Embryonic facial prominence (tissue), 1 donor: Measurements from ENCODE around the gene RNF114.

Source experiments
- DNase-seq: peaks from one replicate; pipeline ENCODE4 v3.0.0-alpha.2; 2016; ENCODE audit errors: extremely low spot score

Gene RNF114

DNA sequence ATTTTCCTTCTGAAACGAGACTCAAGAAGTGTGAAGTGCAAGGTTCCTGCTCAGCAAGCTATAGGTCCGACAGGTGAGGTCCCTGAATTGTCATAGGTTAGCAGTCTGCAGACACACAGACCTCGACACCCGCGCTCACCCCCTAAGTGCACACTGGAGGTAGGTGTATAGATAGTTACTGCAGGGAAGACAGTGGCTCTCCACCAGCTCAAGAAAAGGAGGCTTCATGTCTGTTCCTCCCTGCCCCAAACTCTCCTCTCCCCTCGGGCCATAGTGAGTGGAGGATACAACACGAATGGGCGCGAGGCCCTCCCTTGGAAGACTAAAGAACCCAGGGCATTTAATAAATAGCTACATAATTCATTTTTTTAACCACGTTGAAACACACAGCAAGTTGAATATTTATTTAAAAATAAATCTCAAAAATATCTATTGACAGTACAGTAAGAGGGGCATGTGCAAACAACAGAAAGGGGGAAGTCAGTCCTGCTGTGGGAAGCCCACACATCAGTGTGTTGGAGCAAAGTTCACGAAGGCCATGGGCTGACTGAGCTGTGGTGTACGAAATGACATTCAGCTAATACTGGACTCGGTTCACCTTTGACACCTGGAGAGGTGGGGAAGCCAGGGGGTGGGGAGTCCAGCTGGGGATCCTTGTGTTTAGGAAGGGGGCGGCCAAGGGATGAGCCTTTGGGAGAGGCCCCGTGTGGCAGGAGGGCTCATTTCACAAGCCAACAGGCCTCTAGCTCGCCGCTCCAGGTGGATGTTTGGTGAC is 31.6 kb upstream of the RNF114 start:
- DNase-seq: no peak

DNA sequence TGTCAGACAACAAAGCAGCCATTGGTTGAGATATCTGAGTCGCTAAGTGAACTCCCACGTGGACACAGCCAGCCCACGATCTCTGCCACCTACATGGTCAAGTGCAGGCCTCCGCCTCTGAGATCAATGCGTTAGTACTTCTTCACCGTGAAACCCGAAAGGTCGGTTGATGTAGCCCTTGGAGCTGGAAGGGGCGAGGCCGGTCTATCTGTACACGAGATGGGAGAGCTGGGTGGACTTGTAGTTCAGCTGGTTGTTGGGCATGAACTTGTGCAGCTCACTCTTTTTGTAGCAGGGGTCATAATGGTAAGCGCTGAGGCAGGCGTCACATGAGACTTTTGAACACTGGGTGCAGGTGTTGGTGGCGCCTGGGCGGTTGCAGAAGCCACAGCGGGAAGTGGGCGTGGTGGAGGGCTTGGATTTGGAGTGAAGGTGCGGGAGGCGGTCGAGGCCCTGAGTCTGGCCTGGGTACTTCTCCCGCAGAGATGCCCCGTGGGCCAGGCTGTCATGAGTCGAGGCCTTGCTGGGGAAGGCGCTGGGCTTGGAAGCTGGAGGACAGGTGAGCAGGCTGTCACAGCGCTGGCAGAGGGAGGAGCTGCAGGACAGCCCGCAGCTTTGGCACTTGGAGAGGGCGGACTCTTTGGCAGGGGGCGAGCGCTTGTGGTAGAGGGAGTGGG is 30.6 kb upstream of the RNF114 start:
- no peak for DNase-seq

DNA sequence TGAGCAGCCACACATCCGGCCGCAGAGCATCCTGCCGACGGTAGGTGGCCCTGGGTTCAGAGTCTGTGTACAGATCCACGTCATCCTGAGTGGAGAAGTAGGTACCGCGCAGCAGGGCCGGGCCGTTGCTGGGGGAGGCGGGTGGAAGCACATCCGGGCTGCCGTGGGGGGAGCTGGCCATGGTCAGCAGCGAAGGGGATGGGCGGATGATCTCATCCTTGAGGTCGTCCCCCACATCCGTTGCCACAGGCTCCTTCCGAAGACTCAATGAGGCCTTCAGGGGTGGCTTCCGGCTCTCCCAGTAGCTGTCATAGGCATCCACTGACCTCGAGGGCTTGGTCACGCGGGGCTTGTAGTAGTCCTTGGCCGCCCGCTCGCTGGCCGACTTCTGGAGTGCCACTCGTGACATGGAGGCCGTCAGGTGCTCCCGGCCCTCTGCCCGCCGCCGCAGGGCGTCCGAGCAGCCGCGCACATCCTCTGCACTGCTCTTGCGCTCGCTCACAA is 30.0 kb upstream of the RNF114 start:
- DNase-seq: no peak

DNA sequence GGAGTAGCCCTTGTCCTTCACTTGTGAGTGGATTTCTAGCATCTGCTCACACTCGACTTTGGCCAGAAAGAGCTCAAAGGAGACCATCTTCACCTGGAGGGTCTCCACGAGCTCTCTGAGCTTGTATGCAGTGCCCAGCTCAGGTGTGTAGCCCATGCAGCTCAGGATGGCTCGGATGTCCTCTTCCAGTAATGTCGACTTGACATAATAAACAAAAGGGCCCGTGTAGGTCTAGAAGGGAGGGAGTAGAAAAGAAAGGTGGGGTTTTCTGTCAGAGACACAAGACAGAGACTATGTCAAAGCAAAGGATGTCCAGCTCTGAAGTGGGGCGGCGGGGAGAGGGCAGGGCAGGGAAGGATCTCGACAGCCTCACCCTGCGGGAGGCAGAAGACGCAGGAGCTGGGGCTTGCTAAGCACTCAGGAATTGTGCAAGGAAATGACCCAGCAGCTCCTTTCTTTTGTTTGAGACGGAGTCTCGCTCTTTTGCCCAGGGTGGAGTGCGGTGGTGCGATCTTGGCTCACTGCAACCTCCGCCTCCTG is 29.5 kb upstream of the RNF114 start:
- no peak for DNase-seq

DNA sequence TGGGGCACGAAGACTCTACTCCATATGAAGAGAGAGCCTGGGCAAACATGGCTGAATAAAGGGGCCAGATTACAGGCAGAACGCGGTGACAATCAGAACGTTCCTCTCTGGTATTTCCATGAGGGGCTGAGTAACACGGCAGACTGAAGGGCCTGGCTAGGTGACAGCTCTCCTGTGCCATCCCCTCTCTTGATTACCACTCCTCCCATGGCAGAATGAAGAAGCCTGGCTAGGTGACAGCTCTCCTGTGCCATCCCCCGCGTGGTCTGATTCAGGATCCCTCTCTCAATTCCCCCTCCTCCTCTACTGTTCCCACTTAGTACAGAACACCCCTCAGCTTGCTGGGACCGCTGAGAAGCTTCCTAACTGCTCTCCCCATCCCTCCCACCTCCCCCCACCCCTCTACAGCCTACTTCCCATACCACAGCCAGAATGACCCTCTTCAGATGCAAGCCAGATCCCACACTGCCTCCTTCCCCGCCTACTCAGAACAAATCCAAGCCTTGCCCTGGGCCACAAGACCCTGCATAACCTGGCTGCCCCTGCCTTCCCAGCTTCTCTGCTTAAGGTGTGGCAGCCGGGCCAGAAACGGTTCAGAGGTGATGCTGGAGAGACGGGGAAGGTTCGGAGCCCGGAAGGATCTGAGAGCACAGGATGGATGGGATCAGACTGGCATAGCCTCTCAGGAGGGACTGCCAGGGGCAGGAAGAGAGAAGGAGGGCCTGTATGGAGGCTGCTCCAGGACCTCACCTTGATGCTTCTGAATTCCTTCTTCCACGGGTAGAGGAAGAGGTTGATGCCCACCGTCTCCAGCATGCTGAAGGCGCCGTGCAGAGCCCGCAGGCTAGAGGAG is 28.6 kb upstream of the RNF114 start:
- no peak for DNase-seq

DNA sequence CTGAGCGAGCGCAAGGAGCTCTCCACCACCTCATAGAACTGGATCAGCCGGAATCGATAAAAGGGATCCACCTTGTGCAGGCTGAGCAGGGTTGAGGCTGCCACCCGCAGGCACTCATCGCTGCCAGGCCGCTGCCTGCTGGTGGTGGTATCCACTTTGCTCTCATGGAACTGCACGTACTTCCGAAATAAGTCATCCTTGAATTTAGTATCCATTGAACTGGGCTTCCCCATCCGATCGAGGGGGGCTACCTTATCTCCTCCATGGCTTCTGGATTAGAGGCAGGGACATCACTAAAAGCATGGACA is 28.0 kb upstream of the RNF114 start:
- DNase-seq: no peak

DNA sequence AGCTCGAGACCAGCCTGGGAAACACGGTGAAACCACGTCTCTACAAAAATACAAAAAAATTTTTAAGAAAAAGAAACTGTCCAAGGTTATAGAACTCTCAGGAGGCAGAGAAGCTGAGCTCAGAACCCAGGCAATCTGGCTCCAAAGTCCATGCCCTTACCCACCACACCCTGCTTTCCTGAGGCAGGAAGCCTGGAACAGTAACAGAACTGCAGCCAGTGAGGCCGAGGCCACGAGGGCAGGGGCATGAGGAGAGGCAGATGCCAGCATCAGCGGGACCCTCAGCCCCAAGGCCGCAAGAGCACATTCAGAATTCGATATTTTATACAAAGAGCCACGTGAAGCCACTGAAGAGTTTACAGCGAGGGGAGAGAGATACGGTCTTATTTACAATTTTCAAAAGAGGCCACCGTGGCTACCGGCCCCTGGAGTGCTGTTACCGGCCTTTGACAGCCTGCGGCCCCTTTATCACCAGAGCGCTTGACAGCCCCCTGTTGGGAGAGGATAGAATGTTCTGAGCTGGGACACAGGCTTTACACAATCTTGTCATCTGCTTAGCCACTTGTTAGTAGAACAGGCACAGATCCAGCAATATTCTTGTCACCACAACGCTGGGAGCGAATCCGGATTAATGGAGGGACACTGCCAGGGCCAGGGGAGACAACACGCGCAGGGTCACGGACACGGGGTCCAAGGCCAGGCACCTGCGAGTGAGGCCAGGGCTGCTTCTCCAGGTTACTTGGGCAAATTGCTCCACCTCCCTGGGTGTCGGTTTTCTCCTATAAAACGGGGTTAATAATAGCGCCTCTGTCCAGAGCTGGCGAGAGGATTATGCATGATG is 26.5 kb upstream of the RNF114 start:
- no peak for DNase-seq

DNA sequence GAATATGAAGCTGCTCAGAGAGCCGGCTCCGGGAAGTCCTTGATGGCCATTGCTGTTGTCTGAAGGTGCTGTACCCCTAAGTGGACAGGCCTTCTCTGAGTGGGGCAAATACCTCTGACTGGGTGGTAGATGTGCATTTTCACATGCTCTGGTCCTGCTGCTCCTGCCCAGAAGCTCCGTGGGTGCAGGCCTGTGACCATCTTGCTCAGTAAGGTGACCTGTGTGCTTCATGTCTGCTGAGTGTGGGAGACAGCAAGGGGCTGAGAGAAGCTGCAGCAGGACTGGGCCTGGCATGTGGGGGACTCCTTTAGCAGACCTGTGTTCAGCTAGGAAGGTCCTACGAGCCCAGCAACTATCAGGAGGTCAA is 25.9 kb upstream of the RNF114 start:
- no peak for DNase-seq

DNA sequence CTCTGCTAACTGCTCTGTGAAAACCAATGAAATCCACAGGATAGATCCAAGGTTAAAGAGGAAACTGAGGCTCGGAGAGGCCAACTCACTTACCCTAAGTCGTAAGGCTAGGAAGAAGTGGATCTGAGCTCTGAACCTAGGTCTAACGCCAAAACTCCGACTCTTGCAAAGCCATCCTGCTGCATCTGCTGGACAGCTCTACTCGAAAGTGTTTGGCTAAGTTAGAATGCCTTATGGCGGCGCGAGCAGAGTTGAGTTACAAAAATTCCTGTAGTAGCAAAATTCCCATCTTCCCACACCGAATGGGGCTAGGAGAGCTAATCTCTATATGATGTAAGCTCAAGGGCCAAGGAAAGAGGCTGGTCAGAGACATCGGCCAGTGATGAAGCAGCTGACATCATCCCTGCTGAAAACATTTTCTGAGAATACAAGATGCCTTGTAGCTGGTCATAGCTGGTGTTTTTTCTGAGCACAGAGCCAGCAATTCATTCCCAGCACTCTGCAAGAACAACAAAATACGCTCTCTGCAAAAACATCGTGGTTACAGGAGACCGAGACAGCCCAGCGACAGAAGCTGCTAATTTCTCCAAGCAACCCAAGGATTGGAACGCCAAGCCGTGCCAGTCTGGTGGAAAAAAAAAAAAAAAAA is 22.7 kb upstream of the RNF114 start:
- no peak for DNase-seq

DNA sequence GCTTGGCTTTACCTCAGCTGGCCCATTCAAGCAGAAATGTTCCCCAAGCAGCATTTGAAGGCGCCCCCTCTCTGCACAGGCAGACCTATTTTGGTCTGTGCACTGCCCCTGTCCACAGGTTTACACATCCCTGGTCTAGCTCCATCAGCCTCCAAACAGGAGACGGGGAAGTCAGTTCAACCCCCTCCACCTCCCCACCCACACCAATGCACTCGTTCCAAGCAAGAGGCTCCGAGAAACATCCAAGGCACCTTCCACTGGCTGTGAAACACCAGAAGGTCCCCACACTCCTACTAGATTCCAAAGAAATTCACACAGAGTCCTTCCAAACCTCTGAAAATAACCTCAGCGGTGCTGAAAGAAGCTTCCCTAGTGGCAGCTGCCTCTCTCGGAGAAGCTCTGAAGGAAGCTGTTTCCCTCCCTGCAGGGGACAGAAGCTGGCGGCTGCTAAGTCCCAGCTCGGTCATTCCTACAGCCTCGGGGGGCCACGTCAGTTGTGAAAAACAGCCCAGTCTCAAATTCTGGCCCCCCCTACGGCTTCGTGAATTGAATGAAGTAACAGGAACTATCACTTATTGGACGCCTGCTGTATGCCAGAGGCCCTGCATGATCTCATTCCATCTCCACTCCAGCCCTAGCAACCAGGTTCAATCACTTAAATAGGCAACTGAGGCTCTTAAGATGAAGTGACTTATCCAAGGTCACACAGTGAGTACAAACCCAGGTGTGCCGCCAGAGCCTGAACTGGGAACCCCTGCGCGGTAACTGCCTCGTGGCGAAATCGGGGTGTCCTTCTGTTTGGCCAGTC is 21.7 kb upstream of the RNF114 start:
- no peak for DNase-seq

DNA sequence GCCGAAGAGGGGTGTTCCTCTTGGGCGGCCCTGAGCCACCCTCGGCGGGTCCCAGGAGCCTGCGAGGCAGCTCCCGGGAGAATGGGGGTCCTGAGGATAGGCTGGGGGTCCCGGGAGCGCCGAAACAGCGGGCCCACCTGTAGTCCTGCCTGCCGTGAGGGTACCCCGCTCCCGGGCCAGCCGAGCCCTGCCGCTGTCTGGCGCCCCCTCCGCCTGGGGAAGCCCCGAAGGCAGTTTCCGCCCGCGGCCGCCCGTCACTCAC is 21.1 kb upstream of the RNF114 start:
- no peak for DNase-seq

DNA sequence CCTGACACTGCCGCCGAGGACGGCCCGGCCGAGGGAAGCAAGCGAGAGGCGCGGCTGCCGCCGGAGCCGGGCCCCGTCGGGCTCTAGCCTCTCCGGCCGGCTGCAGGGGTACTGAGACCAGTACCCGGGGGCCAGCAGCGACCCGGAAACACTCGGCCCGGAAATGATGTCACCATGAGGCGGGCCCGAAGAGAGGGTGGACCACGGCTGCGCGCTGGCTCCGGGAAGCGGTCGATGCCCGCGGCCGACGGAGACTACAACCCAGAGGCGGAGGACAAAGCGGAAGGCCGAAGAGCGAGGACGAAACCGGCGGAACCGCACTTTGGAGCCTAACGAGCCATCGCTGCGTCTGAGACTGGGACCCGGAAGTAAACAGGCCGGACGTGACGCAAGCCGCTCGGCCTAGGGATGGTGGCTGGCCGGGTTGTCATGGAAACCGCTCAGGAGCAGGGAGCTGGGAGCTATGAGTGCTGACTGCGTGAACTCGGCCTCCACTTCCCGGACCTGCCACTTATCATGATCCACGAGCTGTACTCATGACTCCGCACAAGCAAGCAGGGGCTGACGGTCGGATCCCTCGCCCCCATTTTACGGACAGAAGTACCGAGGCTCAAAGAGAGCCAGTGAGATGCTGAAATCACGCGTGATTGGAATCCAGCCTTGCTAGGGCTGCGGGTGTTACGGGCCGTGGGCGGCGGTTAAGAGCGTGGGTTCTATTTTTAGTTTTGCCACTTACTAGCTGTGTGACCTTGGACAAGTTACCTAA is 20.6 kb upstream of the RNF114 start, which contains the start of gene SPATA2:
Gene SPATA2, minus strand, starts transcription at position 150 of the 766 bp plus-strand sequence. CDS start 7,039 bp downstream, outside the sequence.
- peak; percentile 92 for DNase-seq

DNA sequence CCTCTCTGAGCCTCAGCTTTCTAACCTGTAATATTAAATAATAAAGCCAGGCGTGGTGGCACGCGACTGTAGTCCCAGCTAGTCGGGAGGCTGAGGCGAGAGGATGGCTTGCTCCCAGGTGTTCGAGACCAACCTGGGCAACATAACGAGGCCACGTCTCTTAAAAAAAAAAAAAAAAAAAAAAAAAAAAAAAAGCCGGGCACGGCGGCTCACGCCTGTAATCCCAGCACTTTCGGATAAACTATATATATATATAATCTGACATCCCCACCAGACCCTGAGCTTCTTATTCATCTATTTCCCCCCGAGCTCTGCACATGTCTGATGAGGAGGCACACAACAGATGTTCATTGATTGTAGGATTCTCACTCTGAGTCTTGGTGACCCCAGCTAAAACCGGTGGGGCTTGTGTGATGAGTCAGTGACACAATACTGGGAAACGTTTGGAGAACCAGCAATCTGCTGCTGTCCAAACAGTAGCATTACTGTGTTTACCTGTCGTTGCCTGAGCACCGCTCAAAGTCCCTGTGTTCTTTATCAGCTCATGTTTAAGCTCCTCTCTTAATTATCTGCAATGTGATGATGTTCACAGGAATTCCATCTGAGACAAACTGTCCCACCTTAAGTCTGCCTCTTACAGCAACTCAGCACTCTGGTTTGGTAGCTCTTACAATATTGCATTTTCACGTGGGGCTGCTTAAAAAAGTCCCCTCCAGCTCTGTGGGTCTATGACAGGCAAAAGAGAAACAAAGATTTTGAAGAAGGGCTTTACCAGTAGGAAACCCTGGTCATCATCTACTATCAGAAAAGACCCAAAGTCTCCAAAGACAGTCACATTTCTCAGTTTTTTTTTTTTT is 19.8 kb upstream of the RNF114 start:
- no peak for DNase-seq

DNA sequence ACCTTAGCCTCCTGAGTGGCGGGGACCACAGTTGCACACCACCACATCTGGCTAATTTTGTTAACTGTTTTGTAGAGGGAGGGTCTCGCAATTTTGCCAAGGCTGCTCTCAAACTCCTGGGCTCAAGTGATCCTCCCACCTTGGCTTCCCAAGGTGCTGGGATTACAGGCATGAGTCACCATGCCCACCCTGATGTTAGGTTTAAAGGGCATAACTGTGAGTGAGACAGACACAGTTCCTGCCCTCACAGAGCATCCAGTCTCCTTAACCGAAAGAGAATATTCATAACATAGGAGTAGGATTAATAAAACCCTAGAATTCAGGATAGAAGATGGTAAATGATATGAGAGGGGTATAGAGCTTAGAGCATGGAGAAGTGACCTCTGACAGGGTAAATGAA is 17.8 kb upstream of the RNF114 start:
- DNase-seq: no peak

DNA sequence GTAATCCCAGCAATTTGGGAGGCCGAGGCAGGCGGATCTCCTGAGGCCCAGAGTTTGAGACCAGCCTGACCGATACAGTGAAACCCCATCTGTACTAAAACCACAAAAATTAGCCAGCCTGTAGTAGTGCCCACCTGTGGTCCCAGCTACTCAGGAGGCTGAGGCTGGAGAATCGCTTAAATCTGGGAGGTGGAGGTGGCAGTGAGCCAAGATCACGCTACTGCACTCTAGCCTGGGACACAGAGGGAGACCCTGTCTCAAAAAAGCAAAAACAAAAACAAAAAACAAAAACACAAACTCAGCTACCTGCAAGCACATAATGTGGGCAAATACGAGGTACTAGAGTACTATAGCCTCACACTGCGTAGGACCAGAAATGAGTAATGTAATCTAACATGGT is 17.2 kb upstream of the RNF114 start:
- no peak for DNase-seq

DNA sequence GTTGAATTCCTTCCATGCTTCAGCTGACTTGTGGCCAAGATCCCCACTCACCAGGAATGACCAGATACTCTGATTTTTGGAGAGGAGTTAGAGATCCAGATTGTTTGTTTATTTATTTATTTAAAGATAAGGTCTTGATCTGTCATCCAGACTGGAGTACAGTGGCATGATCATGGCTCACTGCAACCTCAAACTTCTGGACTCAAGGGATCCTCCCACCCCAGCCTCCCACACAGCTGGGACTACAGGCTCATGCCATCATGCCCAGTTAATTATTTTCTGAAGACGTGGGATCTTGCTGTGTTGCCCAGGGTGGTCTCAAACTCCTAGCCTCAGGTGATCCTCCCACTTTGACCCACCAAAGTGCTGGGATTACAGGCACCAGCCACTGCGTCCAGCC is 16.7 kb upstream of the RNF114 start:
- no peak for DNase-seq

DNA sequence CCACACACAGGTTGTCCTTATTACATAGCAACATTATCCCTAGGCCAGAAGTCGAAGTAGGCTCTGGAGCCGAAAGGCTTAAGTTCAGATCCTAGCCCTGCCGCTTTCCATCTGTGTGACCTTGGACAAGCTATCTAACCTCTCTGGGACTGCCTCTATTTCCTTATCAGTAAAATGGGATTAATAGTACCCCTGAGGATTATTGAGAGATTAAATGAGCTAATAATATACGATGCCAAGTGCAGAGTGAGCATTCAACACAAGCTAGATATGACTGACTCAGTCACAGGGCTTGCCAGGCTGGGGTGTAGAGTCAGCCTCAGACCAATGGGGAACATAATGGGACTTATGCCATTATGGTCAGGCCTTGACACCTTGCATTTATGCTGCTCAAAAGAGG is 11.9 kb upstream of the RNF114 start:
- DNase-seq: no peak

DNA sequence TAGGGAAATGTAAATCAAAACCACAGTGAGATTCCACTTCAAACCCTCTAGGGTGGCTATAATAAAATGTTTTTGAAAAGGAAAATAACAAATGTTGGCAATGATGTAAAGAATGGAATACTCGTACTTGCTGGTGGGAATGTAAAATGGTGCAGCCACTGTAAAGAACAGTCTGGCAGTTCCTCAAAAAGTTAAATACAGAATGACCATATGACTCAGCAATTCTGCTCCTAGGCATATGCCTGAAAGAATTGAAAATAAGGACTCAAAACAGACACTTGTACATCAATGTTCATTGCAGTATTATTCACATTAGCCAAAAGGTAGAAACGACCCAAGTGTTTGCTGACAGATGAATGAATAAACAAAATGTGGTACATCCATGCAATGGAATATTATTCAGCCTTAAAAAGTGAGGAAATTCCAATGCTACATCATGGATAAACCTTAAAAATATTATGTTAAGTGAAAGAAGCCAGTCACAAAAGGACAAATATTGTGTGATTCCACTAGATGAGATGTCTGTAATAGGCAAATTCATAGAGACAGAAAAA is 10.2 kb upstream of the RNF114 start:
- DNase-seq: no peak
